Caco-2 (cell line): ENCODE results near the gene TLE5. TPM values are rescaled to one million over a fixed set of nuclear protein-coding genes. Genes with fewer than 3 reads are reported as not detected.
A peak's percentile ranks its signal among the peaks of the same experiment; 100 is the strongest.

Experiments used
- BruUV-seq: library from RNA; stranded (reverse); fragments of 400-500 nt; replicated peaks from 2 replicates; lab custom pipeline; 2021; lab: Mats Ljungman, UMichigan
- CTCF ChIA-PET: fragments of 300-600 bp; sonication (Branson Sonifier 250); formaldehyde crosslinking; loops from one replicate; lab custom pipeline; 2022; ENCODE audit warnings: antibody characterized with exemption; lab: Charles Lee
- POLR2A ChIA-PET: fragments of 300-600 bp; sonication (Branson Sonifier 250); formaldehyde crosslinking; loops from one replicate; lab custom pipeline; 2022; ENCODE audit warnings: antibody characterized with exemption; lab: Charles Lee
- DNase-seq, 2 experiments: peaks; one replicate each; pipeline versions ENCODE4 v3.0.0 to v3.0.0-alpha.2; 2020 to 2022
- H3K27me3 ChIP-seq: replicated peaks from 2 replicates; pipeline ENCODE4 v1.6.0; 2011; ENCODE audit warnings: low read length; ENCODE audit not compliant: control insufficient read depth, insufficient read depth
- H3K36me3 ChIP-seq: 2 replicates; pipeline ENCODE4 v1.5.1; 2011; ENCODE audit warnings: low read length; ENCODE audit not compliant: control insufficient read depth, insufficient read depth
- H3K4me1 ChIP-seq: fragments of 250-450 bp; sonication (Bioruptor Pico); 2 replicates; pipeline ENCODE4 v1.5.1; 2020; ENCODE audit warnings: mild to moderate bottlenecking
- H3K4me3 ChIP-seq: 2 replicates; pipeline ENCODE4 v1.5.1; 2011; ENCODE audit warnings: low read depth, mild to moderate bottlenecking, control low read depth, low read length
- H3K9me3 ChIP-seq: fragments of 250-450 bp; sonication (Bioruptor Pico); 2 replicates; pipeline ENCODE4 v1.5.1; 2020; ENCODE audit warnings: mild to moderate bottlenecking, moderate library complexity
- H3K27ac Mint-ChIP-seq: one replicate; pipeline ENCODE4 v1.8.0; 2022; ENCODE audit warnings: mixed read lengths; ENCODE audit not compliant: unreplicated experiment
- H3K27me3 Mint-ChIP-seq: one replicate; pipeline ENCODE4 v1.8.0; 2022; ENCODE audit warnings: mixed read lengths; ENCODE audit not compliant: insufficient read depth, unreplicated experiment
- H3K36me3 Mint-ChIP-seq: one replicate; pipeline ENCODE4 v1.8.0; 2022; ENCODE audit warnings: mild to moderate bottlenecking, mixed read lengths; ENCODE audit not compliant: insufficient read depth, unreplicated experiment
- H3K4me1 Mint-ChIP-seq: one replicate; pipeline ENCODE4 v1.8.0; 2022; ENCODE audit warnings: low read depth, mixed read lengths; ENCODE audit not compliant: unreplicated experiment
- H3K4me3 Mint-ChIP-seq: one replicate; pipeline ENCODE4 v1.8.0; 2022; ENCODE audit warnings: mild to moderate bottlenecking, moderate library complexity, mixed read lengths; ENCODE audit not compliant: unreplicated experiment
- H3K9me3 Mint-ChIP-seq: one replicate; pipeline ENCODE4 v1.8.0; 2022; ENCODE audit warnings: mixed read lengths; ENCODE audit not compliant: unreplicated experiment
- CTCF ChIP-seq, 2 experiments: fragments of 200-600 bp in 1 of 2; IDR thresholded peaks; 1 replicate in 1 of 2; 2 replicates in 1 of 2; pipeline versions ENCODE4 v1.5.1 to v1.8.0; 2011 to 2022; ENCODE audit warnings: antibody characterized with exemption in 1 of 2, control low read depth in 1 of 2, inconsistent platforms in 1 of 2, low read depth in 1 of 2, low read length in 1 of 2, mild to moderate bottlenecking in 1 of 2, moderate library complexity in 1 of 2; ENCODE audit not compliant: insufficient read depth in 1 of 2, severe bottlenecking in 1 of 2, unreplicated experiment in 1 of 2
- intact Hi-C: fragments of 100-400 bp; cut with micrococcal nuclease; formaldehyde crosslinking; loops from one replicate; pipeline ENCODE4 v1.10.0; 2022; ENCODE audit not compliant: unreplicated experiment
- total RNA-seq: library from RNA; stranded (reverse); gene quantifications from 2 replicates; pipeline ENCODE4 v1.2.3, GENCODE V29; 2022

TLE5 gene
- total RNA-seq, 1 experiment from 2014 or later = 132 TPM

GRCh38 chr19:3061182-3062161 lies 823 bp downstream of the TLE5 start:
- H3K4me1 ChIP-seq = peaks cover 5% of the 10 kb centered on the region

GRCh38 chr19:3060857-3061181 lies 1.5 kb downstream of the TLE5 start:
- H3K27ac Mint-ChIP-seq = peak overlapping the region; percentile 55
- no peaks in the 10 kb centered on the region for H3K27me3 ChIP-seq
- no peak for TF ChIP-seq CTCF (IDR thresholded peaks at IDR 0.05; ENCODE audit: insufficient read depth in 1 of 2, low read depth in 1 of 2, low read length in 1 of 2, severe bottlenecking in 1 of 2, unreplicated experiment in 1 of 2)
- CTCF ChIA-PET = no interaction called here
- H3K4me3 Mint-ChIP-seq = peak overlapping the region; percentile 61
- peak overlapping the region; percentile 76 for H3K4me3 ChIP-seq
- peaks cover 2% of the 10 kb centered on the region for H3K4me1 ChIP-seq
- BruUV-seq = no TSS peak
- H3K36me3 Mint-ChIP-seq = peaks cover 10% of the 10 kb centered on the region
- intact Hi-C loops = loop anchor here (10.0 kb wide), 1 partner anchor 106 kb away; no protein-coding TSS in a partner anchor
- H3K9me3 ChIP-seq = no peaks in the 10 kb centered on the region
- no peak for DNase-seq
- POLR2A ChIA-PET = no interaction called here
- H3K27me3 Mint-ChIP-seq = no peaks in the 10 kb centered on the region
- H3K4me1 Mint-ChIP-seq = peaks cover 6% of the 10 kb centered on the region
- no peaks in the 10 kb centered on the region for H3K9me3 Mint-ChIP-seq
- no peaks in the 10 kb centered on the region for H3K36me3 ChIP-seq

More at GRCh38 chr19:3061182-3062161, 823 bp downstream of the TLE5 start:
- Mint-ChIP-seq H3K36me3 (peaks cover 3% of the 10 kb centered on the region), H3K4me3 (peak overlapping the region; percentile 61), H3K9me3 (no peaks in the 10 kb centered on the region), H3K27ac (peak overlapping the region; percentile 55), H3K4me1 (peaks cover 6% of the 10 kb centered on the region), H3K27me3 (no peaks in the 10 kb centered on the region)
- POLR2A ChIA-PET = no interaction called here
- CTCF ChIA-PET = interaction anchor here (0.6 to 0.7 kb wide), 3 partner anchors 25 to 658 kb away, joined by 5 to 7 read pairs (median 7); no protein-coding TSS in a partner anchor
- no TSS peak for BruUV-seq
- peak in 1 of 2 experiments; percentile 36 for TF ChIP-seq CTCF (IDR thresholded peaks at IDR 0.05; ENCODE audit: insufficient read depth in 1 of 2, low read depth in 1 of 2, low read length in 1 of 2, severe bottlenecking in 1 of 2, unreplicated experiment in 1 of 2)
- no peak for DNase-seq
- no peaks in the 10 kb centered on the region for H3K36me3 ChIP-seq
- H3K9me3 ChIP-seq = no peaks in the 10 kb centered on the region
- peak overlapping the region; percentile 76 for H3K4me3 ChIP-seq
- intact Hi-C loops = loop anchor here (10.0 kb wide), 1 partner anchor 107 kb away; no protein-coding TSS in a partner anchor
- H3K27me3 ChIP-seq = no peaks in the 10 kb centered on the region

- DNase-seq = no peak
- no peak overlapping the region for H3K4me3 ChIP-seq
- no peak overlapping the region for H3K4me3 Mint-ChIP-seq
- TF ChIP-seq CTCF (IDR thresholded peaks at IDR 0.05; ENCODE audit: insufficient read depth in 1 of 2, low read depth in 1 of 2, low read length in 1 of 2, severe bottlenecking in 1 of 2, unreplicated experiment in 1 of 2) = no peak
- H3K4me1 Mint-ChIP-seq = peaks cover 12% of the 10 kb centered on the region
- H3K36me3 ChIP-seq = no peaks in the 10 kb centered on the region
- no peaks in the 10 kb centered on the region for H3K27me3 ChIP-seq
- H3K4me1 ChIP-seq = peaks cover 9% of the 10 kb centered on the region; the same call in 1 of the 2 replicates
- peaks cover 20% of the 10 kb centered on the region for H3K36me3 Mint-ChIP-seq
- BruUV-seq = TSS peak; percentile 50
- no peaks in the 10 kb centered on the region for H3K9me3 Mint-ChIP-seq
- ChIA-PET POLR2A (no interaction called here), CTCF (no interaction called here)
- no peaks in the 10 kb centered on the region for H3K9me3 ChIP-seq
- intact Hi-C loops = loop anchor here (10.0 kb wide), 1 partner anchor 105 kb away; no protein-coding TSS in a partner anchor
- H3K27me3 Mint-ChIP-seq = no peaks in the 10 kb centered on the region
- no peak overlapping the region for H3K27ac Mint-ChIP-seq
Observed at GRCh38 chr19:3059653-3060052, 2.6 kb downstream of the TLE5 start.
